Nephron progenitor cell (in vitro differentiated cells): ENCODE data around the gene CWC25.
A peak's percentile ranks its signal among the peaks of the same experiment; 100 is the strongest.

Experiments used
- DNase-seq: peaks from one replicate; pipeline ENCODE4 v3.0.0; 2021
- H3K27ac Mint-ChIP-seq: 2 replicates; pipeline ENCODE4 v1.8.0; 2021; ENCODE audit warnings: mild to moderate bottlenecking, moderate library complexity, mixed read lengths
- H3K27me3 Mint-ChIP-seq: 2 replicates; pipeline ENCODE4 v1.8.0; 2021; ENCODE audit warnings: mild to moderate bottlenecking, low read depth, mixed read lengths; ENCODE audit not compliant: poor library complexity
- H3K36me3 Mint-ChIP-seq: 2 replicates; pipeline ENCODE4 v1.8.0; 2021; ENCODE audit warnings: low read depth, mixed read lengths
- H3K4me1 Mint-ChIP-seq: 2 replicates; pipeline ENCODE4 v1.8.0; 2021; ENCODE audit warnings: mixed read lengths
- H3K4me3 Mint-ChIP-seq: 2 replicates; pipeline ENCODE4 v1.8.0; 2021; ENCODE audit warnings: mild to moderate bottlenecking, moderate library complexity, mixed read lengths
- H3K9me3 Mint-ChIP-seq: 2 replicates; pipeline ENCODE4 v1.8.0; 2021; ENCODE audit warnings: mild to moderate bottlenecking, moderate library complexity, mixed read lengths
- TF ChIP-seq, protein P1 (sequence below): fragments of 200-600 bp; sonication (generic); IDR thresholded peaks from 2 replicates; pipeline ENCODE4 v1.5.0; 2021; ENCODE audit warnings: antibody characterized with exemption

CWC25 gene

GRCh38 chr17:38870259-38871165, 45.4 kb upstream of the CWC25 start:
- peaks cover 50% of the 10 kb centered on the region for H3K4me1 Mint-ChIP-seq
- H3K4me3 Mint-ChIP-seq = peak overlapping the region; percentile 99
- no peaks in the 10 kb centered on the region for H3K36me3 Mint-ChIP-seq
- peak overlapping the region; percentile 99 for H3K27ac Mint-ChIP-seq
- no peaks in the 10 kb centered on the region for H3K9me3 Mint-ChIP-seq
- peaks cover 22% of the 10 kb centered on the region for H3K27me3 Mint-ChIP-seq
- TF ChIP-seq, protein P1, sequence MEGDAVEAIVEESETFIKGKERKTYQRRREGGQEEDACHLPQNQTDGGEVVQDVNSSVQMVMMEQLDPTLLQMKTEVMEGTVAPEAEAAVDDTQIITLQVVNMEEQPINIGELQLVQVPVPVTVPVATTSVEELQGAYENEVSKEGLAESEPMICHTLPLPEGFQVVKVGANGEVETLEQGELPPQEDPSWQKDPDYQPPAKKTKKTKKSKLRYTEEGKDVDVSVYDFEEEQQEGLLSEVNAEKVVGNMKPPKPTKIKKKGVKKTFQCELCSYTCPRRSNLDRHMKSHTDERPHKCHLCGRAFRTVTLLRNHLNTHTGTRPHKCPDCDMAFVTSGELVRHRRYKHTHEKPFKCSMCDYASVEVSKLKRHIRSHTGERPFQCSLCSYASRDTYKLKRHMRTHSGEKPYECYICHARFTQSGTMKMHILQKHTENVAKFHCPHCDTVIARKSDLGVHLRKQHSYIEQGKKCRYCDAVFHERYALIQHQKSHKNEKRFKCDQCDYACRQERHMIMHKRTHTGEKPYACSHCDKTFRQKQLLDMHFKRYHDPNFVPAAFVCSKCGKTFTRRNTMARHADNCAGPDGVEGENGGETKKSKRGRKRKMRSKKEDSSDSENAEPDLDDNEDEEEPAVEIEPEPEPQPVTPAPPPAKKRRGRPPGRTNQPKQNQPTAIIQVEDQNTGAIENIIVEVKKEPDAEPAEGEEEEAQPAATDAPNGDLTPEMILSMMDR = no peak
- peak; percentile 63 for DNase-seq

DNA sequence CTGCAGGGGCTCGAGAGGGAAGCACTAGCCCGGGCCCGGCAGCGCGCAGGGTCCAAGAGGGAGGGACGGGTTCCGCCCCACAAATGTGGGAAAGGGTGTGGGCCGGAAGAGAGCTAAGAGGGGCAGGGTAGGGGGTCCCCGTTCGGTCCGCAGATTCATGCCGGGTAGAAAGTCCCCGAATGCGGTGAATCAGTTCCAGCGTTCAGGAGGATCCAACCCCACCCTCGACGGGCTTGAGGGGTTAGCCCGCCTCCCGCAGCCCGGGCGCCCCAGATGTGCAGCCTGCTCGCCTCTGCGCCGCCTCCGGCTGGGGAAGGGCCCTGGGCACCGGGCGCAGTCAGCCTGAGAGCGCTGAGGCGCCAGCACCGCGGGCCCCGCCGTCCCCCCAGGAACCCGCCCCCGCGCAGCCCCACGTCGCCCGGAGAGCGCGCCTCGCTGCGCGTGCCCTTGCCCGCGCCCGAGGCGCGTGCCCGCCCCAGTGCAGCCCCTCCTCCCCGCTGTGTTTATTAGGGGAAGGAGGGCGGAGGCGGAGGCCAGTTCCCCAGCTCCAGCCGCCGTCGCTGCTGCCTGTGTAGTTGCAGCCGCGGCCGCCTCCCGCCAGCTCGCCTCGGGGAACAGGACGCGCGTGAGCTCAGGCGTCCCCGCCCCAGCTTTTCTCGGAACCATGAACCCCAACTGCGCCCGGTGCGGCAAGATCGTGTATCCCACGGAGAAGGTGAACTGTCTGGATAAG, 44.6 kb upstream of the CWC25 start, which contains the start of gene LASP1:
Gene LASP1 (plus strand): TSS at position 533 of the 733 bp plus-strand sequence. CDS start 132 bp downstream, at position 665.
- Mint-ChIP-seq H3K4me3 (peak within 1 kb of the TSS; percentile 99), H3K27me3 (peaks cover 24% of the 10 kb centered on the region), H3K9me3 (no peaks in the 10 kb centered on the region), H3K4me1 (peaks cover 42% of the 10 kb centered on the region), H3K27ac (peak within 1 kb of the TSS; percentile 100), H3K36me3 (no peaks in the 10 kb centered on the region)
- DNase-seq = peak; percentile 87
- TF ChIP-seq, protein P1 = no peak

- TF ChIP-seq, protein P1 = no peak
- H3K27ac Mint-ChIP-seq = peak overlapping the region; percentile 100
- DNase-seq = peak; percentile 96
- H3K4me1 Mint-ChIP-seq = peaks cover 34% of the 10 kb centered on the region
- no peaks in the 10 kb centered on the region for H3K36me3 Mint-ChIP-seq
- no peaks in the 10 kb centered on the region for H3K9me3 Mint-ChIP-seq
- peak overlapping the region; percentile 98 for H3K4me3 Mint-ChIP-seq
- H3K27me3 Mint-ChIP-seq = peaks cover 24% of the 10 kb centered on the region
Observed at GRCh38 chr17:38868817-38869525, 43.9 kb upstream of the CWC25 start.

DNA sequence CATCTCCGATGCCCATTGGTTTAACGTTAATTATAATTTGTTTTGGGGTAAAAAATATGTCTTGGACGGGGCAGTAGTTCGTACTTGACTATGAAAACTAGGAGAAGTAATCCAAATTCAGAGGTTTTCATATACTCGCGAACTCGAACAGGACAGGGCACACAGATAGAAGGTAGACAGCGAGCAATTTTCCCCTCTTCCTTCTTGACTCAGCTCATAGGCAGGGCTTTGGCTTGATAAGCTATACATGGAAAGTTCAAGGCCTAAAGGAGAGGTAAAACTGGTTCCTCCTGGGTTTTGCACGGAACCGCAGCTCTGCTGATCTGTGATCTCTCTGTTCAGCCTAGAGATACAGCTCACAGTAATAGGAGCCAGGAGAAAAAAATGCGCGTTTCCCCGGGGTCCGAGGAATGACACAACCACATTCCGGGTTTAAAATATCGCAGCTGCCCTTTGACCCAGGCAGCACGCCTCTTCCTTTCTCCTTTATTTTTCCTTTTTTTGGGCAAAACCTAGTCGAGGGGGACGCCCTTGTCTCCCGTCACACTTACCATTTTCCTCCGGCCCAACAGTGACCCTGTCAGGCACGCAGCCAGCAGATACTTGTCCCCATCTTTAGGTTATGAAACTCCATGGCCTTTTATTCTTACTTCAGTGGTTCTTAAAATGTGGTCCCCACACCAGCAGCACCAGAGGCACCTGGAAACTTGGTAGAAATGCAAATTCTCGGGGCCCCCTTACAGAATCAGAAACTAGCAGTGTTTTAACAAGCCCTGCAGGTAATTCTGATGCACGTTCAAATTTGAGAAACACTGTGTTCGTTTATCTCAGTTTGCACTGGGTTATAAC, 43.1 kb upstream of the CWC25 start:
- no peaks in the 10 kb centered on the region for H3K36me3 Mint-ChIP-seq
- peaks cover 23% of the 10 kb centered on the region for H3K27me3 Mint-ChIP-seq
- H3K27ac Mint-ChIP-seq = peak overlapping the region; percentile 100
- H3K9me3 Mint-ChIP-seq = no peaks in the 10 kb centered on the region
- TF ChIP-seq, protein P1 = no peak
- DNase-seq = peak; percentile 60
- peaks cover 31% of the 10 kb centered on the region for H3K4me1 Mint-ChIP-seq
- peak overlapping the region; percentile 98 for H3K4me3 Mint-ChIP-seq
